ENCODE data around the gene CYBRD1. TPM values are rescaled to one million over a fixed set of nuclear protein-coding genes. Genes with fewer than 3 reads are reported as not detected.

CYBRD1 gene
- total and polyA plus RNA-seq, 2 experiments from 2014 or later, result 42.4 to 66.1 TPM

DNA sequence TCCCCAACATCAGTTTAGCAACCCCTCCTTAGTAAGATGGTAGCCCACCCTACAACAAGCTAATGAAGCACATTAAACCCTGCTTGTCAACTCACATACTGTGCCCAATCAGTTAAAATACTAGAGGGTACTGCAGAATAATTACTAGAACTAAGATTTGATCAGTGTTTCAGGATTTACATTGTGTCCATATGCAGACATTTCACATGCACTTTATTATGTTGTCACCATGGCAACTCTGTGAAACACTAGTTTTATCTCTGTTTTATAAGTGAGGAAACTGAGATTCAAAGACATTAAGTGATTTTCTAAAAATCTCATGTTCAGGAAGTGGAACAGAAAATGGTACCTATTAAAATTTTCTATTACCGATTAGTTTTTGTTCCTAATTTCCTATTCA lies 61.7 kb downstream of the CYBRD1 start:
- Histone ChIP-seq H3K27me3 (no peaks in the 10 kb centered on the region), H3K4me2 (no peak overlapping the region), H3K9me3 (ENCODE audit: low read depth) (no peaks in the 10 kb centered on the region), H3K9me2 (replicated peaks; ENCODE audit: insufficient read depth) (no peaks in the 10 kb centered on the region), H3K27ac (no peak overlapping the region), H2AFZ (no peak overlapping the region), H3K36me3 (replicated peaks; ENCODE audit: insufficient read depth, low read depth) (no peaks in the 10 kb centered on the region), H3K4me1 (ENCODE audit: insufficient read depth) (no peaks in the 10 kb centered on the region), H3K79me2 (no peaks in the 10 kb centered on the region), H4K20me1 (ENCODE audit: insufficient read depth, poor library complexity, severe bottlenecking) (no peaks in the 10 kb centered on the region), H3K4me3 (no peak overlapping the region)
- no peak for TF ChIP-seq EZH2phosphoT487 (IDR thresholded peaks at IDR 0.05; ENCODE audit: low read depth, severe bottlenecking, unreplicated experiment)
- no peak for TF ChIP-seq EZH2 (IDR thresholded peaks at IDR 0.05; ENCODE audit: borderline replicate concordance)
- no peak for DNase-seq (ENCODE audit: low spot score)
- 58% methylated on average over 1 of the region's 1 CpG for WGBS (ENCODE audit: low lambda C conversion rate, missing lambda C conversion rate)

DNA sequence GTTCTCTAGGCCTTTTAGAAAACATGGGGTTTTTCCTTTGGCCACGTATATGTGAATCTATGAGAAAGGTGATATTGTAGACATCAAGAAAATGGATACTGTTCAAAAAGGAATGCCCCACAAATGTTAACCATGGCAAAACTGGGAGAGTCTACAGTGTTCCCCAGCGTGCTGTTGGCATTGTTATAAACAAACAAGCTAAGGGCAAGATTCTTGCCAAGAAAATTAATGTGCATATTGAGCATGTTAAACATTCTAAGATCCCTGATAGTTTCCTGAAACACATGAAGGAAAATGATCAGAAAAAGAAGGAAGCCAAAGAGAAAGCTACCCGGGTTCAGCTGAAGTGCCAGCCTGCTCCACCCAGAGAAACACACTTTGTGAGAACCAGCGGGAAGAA lies 64.9 kb downstream of the CYBRD1 start:
- Histone ChIP-seq H3K9me3 (ENCODE audit: low read depth) (no peaks in the 10 kb centered on the region), H3K4me1 (ENCODE audit: insufficient read depth) (no peaks in the 10 kb centered on the region), H2AFZ (no peak overlapping the region), H3K79me2 (no peaks in the 10 kb centered on the region), H3K9me2 (replicated peaks; ENCODE audit: insufficient read depth) (no peaks in the 10 kb centered on the region), H3K4me3 (no peak overlapping the region), H3K4me2 (no peak overlapping the region), H3K27ac (no peak overlapping the region), H3K36me3 (replicated peaks; ENCODE audit: insufficient read depth, low read depth) (no peaks in the 10 kb centered on the region), H4K20me1 (ENCODE audit: insufficient read depth, poor library complexity, severe bottlenecking) (no peaks in the 10 kb centered on the region), H3K27me3 (no peaks in the 10 kb centered on the region)
- WGBS (ENCODE audit: low lambda C conversion rate, missing lambda C conversion rate), result 89% methylated on average over 4 of the region's 4 CpGs
- no peak for DNase-seq (ENCODE audit: low spot score)
- no peak for TF ChIP-seq EZH2 (IDR thresholded peaks at IDR 0.05; ENCODE audit: borderline replicate concordance)
- no peak for TF ChIP-seq EZH2phosphoT487 (IDR thresholded peaks at IDR 0.05; ENCODE audit: low read depth, severe bottlenecking, unreplicated experiment)

DNA sequence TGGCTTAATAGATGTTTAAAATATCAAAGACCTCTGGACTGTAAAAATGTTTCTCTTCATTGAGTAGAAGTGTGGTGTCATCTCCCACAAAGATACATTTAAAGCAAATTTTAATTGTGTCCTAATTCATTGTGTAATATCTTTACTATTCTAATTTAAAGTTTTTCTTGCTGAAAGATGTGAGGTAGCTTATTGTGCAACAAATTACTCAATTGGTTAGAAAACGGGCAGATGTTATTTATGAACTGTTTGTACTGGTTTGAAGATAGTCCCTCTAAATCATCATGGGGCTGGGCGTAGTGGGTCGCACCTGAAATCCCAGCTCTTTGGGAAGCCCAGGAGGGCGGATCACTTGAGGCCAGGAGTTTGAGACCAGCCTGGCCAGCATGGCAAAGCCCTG lies 65.3 kb downstream of the CYBRD1 start:
- H3K79me2 ChIP-seq, result no peaks in the 10 kb centered on the region
- H3K9me2 ChIP-seq (replicated peaks; ENCODE audit: insufficient read depth), result no peaks in the 10 kb centered on the region
- no peaks in the 10 kb centered on the region for H3K4me1 ChIP-seq (ENCODE audit: insufficient read depth)
- H3K27me3 ChIP-seq, result no peaks in the 10 kb centered on the region
- H2AFZ ChIP-seq, result no peak overlapping the region
- no peak for DNase-seq (ENCODE audit: low spot score)
- no peaks in the 10 kb centered on the region for H3K9me3 ChIP-seq (ENCODE audit: low read depth)
- H3K27ac ChIP-seq, result no peak overlapping the region
- no peaks in the 10 kb centered on the region for H3K36me3 ChIP-seq (replicated peaks; ENCODE audit: insufficient read depth, low read depth)
- TF ChIP-seq EZH2phosphoT487 (IDR thresholded peaks at IDR 0.05; ENCODE audit: low read depth, severe bottlenecking, unreplicated experiment) (no peak), EZH2 (IDR thresholded peaks at IDR 0.05; ENCODE audit: borderline replicate concordance) (no peak)
- TF ChIP-seq, protein P1, sequence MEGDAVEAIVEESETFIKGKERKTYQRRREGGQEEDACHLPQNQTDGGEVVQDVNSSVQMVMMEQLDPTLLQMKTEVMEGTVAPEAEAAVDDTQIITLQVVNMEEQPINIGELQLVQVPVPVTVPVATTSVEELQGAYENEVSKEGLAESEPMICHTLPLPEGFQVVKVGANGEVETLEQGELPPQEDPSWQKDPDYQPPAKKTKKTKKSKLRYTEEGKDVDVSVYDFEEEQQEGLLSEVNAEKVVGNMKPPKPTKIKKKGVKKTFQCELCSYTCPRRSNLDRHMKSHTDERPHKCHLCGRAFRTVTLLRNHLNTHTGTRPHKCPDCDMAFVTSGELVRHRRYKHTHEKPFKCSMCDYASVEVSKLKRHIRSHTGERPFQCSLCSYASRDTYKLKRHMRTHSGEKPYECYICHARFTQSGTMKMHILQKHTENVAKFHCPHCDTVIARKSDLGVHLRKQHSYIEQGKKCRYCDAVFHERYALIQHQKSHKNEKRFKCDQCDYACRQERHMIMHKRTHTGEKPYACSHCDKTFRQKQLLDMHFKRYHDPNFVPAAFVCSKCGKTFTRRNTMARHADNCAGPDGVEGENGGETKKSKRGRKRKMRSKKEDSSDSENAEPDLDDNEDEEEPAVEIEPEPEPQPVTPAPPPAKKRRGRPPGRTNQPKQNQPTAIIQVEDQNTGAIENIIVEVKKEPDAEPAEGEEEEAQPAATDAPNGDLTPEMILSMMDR (IDR thresholded peaks at IDR 0.05; ENCODE audit: poor library complexity), result no peak
- no peaks in the 10 kb centered on the region for H4K20me1 ChIP-seq (ENCODE audit: insufficient read depth, poor library complexity, severe bottlenecking)
- H3K4me2 ChIP-seq, result no peak overlapping the region
- H3K4me3 ChIP-seq, result no peak overlapping the region
- WGBS (ENCODE audit: low lambda C conversion rate, missing lambda C conversion rate), result 84% methylated on average over 4 of the region's 4 CpGs

DNA sequence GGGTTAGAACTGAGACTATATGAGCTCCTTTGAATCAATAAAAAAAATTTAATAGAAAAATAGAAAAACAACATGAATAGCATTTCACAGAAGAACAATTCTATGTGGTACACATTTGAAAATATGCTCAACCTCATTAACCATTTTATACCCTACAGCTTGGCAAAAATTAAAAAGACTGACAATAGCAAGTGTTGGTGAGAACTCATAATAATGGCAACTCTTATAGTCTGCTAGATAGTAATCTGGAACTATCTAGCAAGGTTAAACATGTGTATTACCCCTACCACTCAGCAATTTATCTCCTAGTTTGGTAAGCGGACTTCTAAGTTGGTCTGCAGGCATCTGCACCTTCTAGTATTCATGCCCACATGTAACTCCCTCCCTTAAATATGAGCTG lies 67.8 kb downstream of the CYBRD1 start:
- no peak for DNase-seq (ENCODE audit: low spot score)
- Histone ChIP-seq H3K9me3 (ENCODE audit: low read depth) (no peaks in the 10 kb centered on the region), H4K20me1 (ENCODE audit: insufficient read depth, poor library complexity, severe bottlenecking) (no peaks in the 10 kb centered on the region), H3K27ac (no peak overlapping the region), H3K36me3 (replicated peaks; ENCODE audit: insufficient read depth, low read depth) (no peaks in the 10 kb centered on the region), H3K4me1 (ENCODE audit: insufficient read depth) (no peaks in the 10 kb centered on the region), H3K4me2 (no peak overlapping the region), H3K4me3 (no peak overlapping the region), H3K27me3 (no peaks in the 10 kb centered on the region), H2AFZ (no peak overlapping the region), H3K9me2 (replicated peaks; ENCODE audit: insufficient read depth) (no peaks in the 10 kb centered on the region), H3K79me2 (no peaks in the 10 kb centered on the region)
- 100% methylated on average over 1 of the region's 1 CpG for WGBS (ENCODE audit: low lambda C conversion rate, missing lambda C conversion rate)
- TF ChIP-seq EZH2 (IDR thresholded peaks at IDR 0.05; ENCODE audit: borderline replicate concordance) (no peak), EZH2phosphoT487 (IDR thresholded peaks at IDR 0.05; ENCODE audit: low read depth, severe bottlenecking, unreplicated experiment) (no peak)
- TF ChIP-seq, protein P1 (IDR thresholded peaks at IDR 0.05; ENCODE audit: poor library complexity), result no peak

Measured in hepatocyte (in vitro differentiated cells).